ENCODE data around the gene RPS6KL1. TPM values are rescaled to one million over a fixed set of nuclear protein-coding genes. Genes with fewer than 3 reads are reported as not detected.
A peak's percentile ranks its signal among the peaks of the same experiment; 100 is the strongest.

RPS6KL1 gene
- polyA plus RNA-seq, 12 donors = 3.9 to 15.7 (median 9.9) TPM; not detected in 1

GRCh38 chr14:74952697-74953484 is 29.8 kb upstream of the RPS6KL1 start:
- no peak for DNase-seq

GRCh38 chr14:74952180-74952665 is 29.2 kb upstream of the RPS6KL1 start:
- no peak for DNase-seq

- DNase-seq = no peak
Measured at GRCh38 chr14:74951443-74952179, 28.6 kb upstream of the RPS6KL1 start.

- no peak for DNase-seq
Measured at GRCh38 chr14:74950795-74951442, 27.9 kb upstream of the RPS6KL1 start.

- DNase-seq = no peak
Measured at GRCh38 chr14:74949859-74950573, 27.0 kb upstream of the RPS6KL1 start.

GRCh38 chr14:74949191-74949601 is 26.1 kb upstream of the RPS6KL1 start:
- no peak for DNase-seq

GRCh38 chr14:74948228-74949175 is 25.4 kb upstream of the RPS6KL1 start:
- no peak for DNase-seq

- no peak for DNase-seq
Measured at GRCh38 chr14:74947353-74948227, 24.5 kb upstream of the RPS6KL1 start.

- no peak for DNase-seq
Measured at GRCh38 chr14:74946659-74947281, 23.7 kb upstream of the RPS6KL1 start.

GRCh38 chr14:74945852-74946658 is 23.0 kb upstream of the RPS6KL1 start:
- DNase-seq = peak; percentile 79

GRCh38 chr14:74945261-74945851 is 22.3 kb upstream of the RPS6KL1 start:
- no peak for DNase-seq

GRCh38 chr14:74942608-74943007 is 19.5 kb upstream of the RPS6KL1 start:
- no peak for DNase-seq

- no peak for DNase-seq
Measured at GRCh38 chr14:74942181-74942580, 19.1 kb upstream of the RPS6KL1 start.

GRCh38 chr14:74941676-74942097 is 18.6 kb upstream of the RPS6KL1 start:
- no peak for DNase-seq

- DNase-seq = no peak
Measured at GRCh38 chr14:74940956-74941565, 18.0 kb upstream of the RPS6KL1 start.

GRCh38 chr14:74938531-74939495 is 15.8 kb upstream of the RPS6KL1 start:
- no peak for DNase-seq
